ENCODE results near the gene MYO1F.
"Not testable (repeated sequence)": the region's sequence is repeated elsewhere in the genome, so short reads cannot be mapped to it uniquely, and the experiment has no call there.

MYO1F gene

GRCh38 chr19:8596168-8596567, 18.9 kb upstream of the MYO1F start:
- DNase-seq = no peak

- no peak for DNase-seq
Measured at GRCh38 chr19:8595651-8596050, 18.4 kb upstream of the MYO1F start.

GRCh38 chr19:8593931-8594330, 16.7 kb upstream of the MYO1F start:
- DNase-seq = no peak

- peak; percentile 62 for DNase-seq
Measured at GRCh38 chr19:8592231-8593009, 15.2 kb upstream of the MYO1F start.

GRCh38 chr19:8589177-8589714, 12.0 kb upstream of the MYO1F start:
- DNase-seq = no peak

- peak; percentile 69 for DNase-seq
Measured at GRCh38 chr19:8585894-8586750, 8.9 kb upstream of the MYO1F start.

- DNase-seq = no peak
Measured at GRCh38 chr19:8584965-8585893, 8.0 kb upstream of the MYO1F start.

GRCh38 chr19:8580710-8581281, 3.6 kb upstream of the MYO1F start:
- peak; percentile 75 for DNase-seq

GRCh38 chr19:8578642-8579265, 1.5 kb upstream of the MYO1F start:
- DNase-seq = peak; percentile 61

- no peak for DNase-seq
Measured at GRCh38 chr19:8577741-8578140, 499 bp upstream of the MYO1F start.

GRCh38 chr19:8576273-8576993, 809 bp downstream of the MYO1F start:
- DNase-seq = no peak

- DNase-seq = no peak
Measured at GRCh38 chr19:8575467-8575997, 1.7 kb downstream of the MYO1F start.

GRCh38 chr19:8574619-8574922, 2.7 kb downstream of the MYO1F start:
- not testable (repeated sequence) for DNase-seq

GRCh38 chr19:8573316-8573715, 3.9 kb downstream of the MYO1F start:
- no peak for DNase-seq

GRCh38 chr19:8571006-8571411, 6.2 kb downstream of the MYO1F start:
- DNase-seq = no peak

GRCh38 chr19:8569066-8569771, 8.0 kb downstream of the MYO1F start:
- DNase-seq = no peak

- no peak for DNase-seq
Measured at GRCh38 chr19:8567522-8568172, 9.6 kb downstream of the MYO1F start.

- DNase-seq = no peak
Measured at GRCh38 chr19:8566855-8567254, 10.4 kb downstream of the MYO1F start.

- DNase-seq = not testable (repeated sequence)
Measured at GRCh38 chr19:8564866-8565265, 12.4 kb downstream of the MYO1F start.

Measured in NCI-H69 (cell line).